Pulmonary artery endothelial cell (primary cell): ENCODE data around the gene SFXN1. TPM values are rescaled to one million over a fixed set of nuclear protein-coding genes. Genes with fewer than 3 reads are reported as not detected.
"Not testable (repeated sequence)": the region's sequence is repeated elsewhere in the genome, so short reads cannot be mapped to it uniquely, and the experiment has no call there.

Experiments
- DNase-seq: peaks from one replicate; pipeline ENCODE4 v3.0.0-alpha.2; 2011; ENCODE audit warnings: low read depth, low spot score
- total RNA-seq: library from RNA; depleted of rRNA; stranded (reverse); fragments of >200 nt; gene quantifications from 2 replicates; pipeline ENCODE4 v1.2.3, GENCODE V29; 2014

The SFXN1 gene
- total RNA-seq, 1 donor from 2014 or later, result 139 TPM

- DNase-seq, result no peak
These were observed 15.4 kb downstream of the SFXN1 start for GRCh38 chr5:175493726-175494125.

GRCh38 chr5:175494264-175495183, 16.2 kb downstream of the SFXN1 start:
- no peak for DNase-seq

GRCh38 chr5:175501759-175502158, 23.4 kb downstream of the SFXN1 start:
- DNase-seq, result no peak

GRCh38 chr5:175507671-175508070, 29.3 kb downstream of the SFXN1 start:
- not testable (repeated sequence) for DNase-seq

- no peak for DNase-seq
These were observed 30.5 kb downstream of the SFXN1 start for GRCh38 chr5:175508896-175509295.

- DNase-seq, result no peak
These were observed 34.9 kb downstream of the SFXN1 start for GRCh38 chr5:175513297-175513696.

- no peak for DNase-seq
These were observed 35.4 kb downstream of the SFXN1 start for GRCh38 chr5:175513726-175514125.

- DNase-seq, result no peak
These were observed 38.8 kb downstream of the SFXN1 start for GRCh38 chr5:175516933-175517823.

GRCh38 chr5:175517824-175518450, 39.6 kb downstream of the SFXN1 start:
- DNase-seq, result no peak

- DNase-seq, result no peak
These were observed 40.6 kb downstream of the SFXN1 start for GRCh38 chr5:175519006-175519405.

GRCh38 chr5:175520321-175520720, 42.0 kb downstream of the SFXN1 start:
- no peak for DNase-seq

- no peak for DNase-seq
These were observed 42.5 kb downstream of the SFXN1 start for GRCh38 chr5:175520873-175521272.

- DNase-seq, result no peak
These were observed 43.0 kb downstream of the SFXN1 start for GRCh38 chr5:175521313-175521833.

- DNase-seq, result no peak
These were observed 44.9 kb downstream of the SFXN1 start for GRCh38 chr5:175523292-175523691.

- DNase-seq, result no peak
These were observed 45.9 kb downstream of the SFXN1 start for GRCh38 chr5:175524211-175524610.

GRCh38 chr5:175526691-175527090, 48.3 kb downstream of the SFXN1 start:
- DNase-seq, result no peak

GRCh38 chr5:175531361-175531760, 53.0 kb downstream of the SFXN1 start:
- no peak for DNase-seq

- peak; percentile 45 for DNase-seq
These were observed 55.9 kb downstream of the SFXN1 start for GRCh38 chr5:175534070-175534932.

GRCh38 chr5:175535331-175535730, 57.0 kb downstream of the SFXN1 start:
- not testable (repeated sequence) for DNase-seq

- DNase-seq, result no peak
These were observed 57.4 kb downstream of the SFXN1 start for GRCh38 chr5:175535796-175536195.
